ENCODE results near the gene PI16.

The PI16 gene

DNA sequence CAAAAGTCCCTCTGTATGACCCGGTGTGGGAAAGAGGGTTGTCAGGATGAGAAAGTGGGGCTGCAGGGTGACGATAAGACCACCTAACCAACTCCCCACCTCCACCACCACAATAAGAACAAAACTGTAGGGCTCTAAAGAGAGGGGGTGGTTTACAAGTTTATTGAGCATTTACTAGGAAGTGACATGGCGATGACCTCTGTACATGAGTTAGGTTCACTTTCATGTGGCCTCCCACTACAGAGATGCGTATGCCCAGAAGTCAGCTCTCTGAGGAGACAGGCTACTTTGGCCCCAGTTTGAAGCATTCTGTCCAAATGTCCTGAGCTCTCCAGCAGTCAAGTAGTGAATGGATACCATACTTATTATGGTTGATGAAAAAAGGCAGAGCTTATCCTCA lies 28.7 kb upstream of the PI16 start:
- no peak for DNase-seq
- in situ Hi-C loops (cut with HindIII; ENCODE audit: low pct_ligation_motif_present, low sequenced_read_pairs) = no loop called here
- Histone ChIP-seq H3K36me3 (replicated peaks) (peaks cover 2% of the 10 kb centered on the region), H3K27me3 (replicated peaks) (no peaks in the 10 kb centered on the region), H3K27ac (no peak overlapping the region), H3K4me3 (ENCODE audit: low read depth, low read length) (no peak overlapping the region)
- TF ChIP-seq, protein P1, sequence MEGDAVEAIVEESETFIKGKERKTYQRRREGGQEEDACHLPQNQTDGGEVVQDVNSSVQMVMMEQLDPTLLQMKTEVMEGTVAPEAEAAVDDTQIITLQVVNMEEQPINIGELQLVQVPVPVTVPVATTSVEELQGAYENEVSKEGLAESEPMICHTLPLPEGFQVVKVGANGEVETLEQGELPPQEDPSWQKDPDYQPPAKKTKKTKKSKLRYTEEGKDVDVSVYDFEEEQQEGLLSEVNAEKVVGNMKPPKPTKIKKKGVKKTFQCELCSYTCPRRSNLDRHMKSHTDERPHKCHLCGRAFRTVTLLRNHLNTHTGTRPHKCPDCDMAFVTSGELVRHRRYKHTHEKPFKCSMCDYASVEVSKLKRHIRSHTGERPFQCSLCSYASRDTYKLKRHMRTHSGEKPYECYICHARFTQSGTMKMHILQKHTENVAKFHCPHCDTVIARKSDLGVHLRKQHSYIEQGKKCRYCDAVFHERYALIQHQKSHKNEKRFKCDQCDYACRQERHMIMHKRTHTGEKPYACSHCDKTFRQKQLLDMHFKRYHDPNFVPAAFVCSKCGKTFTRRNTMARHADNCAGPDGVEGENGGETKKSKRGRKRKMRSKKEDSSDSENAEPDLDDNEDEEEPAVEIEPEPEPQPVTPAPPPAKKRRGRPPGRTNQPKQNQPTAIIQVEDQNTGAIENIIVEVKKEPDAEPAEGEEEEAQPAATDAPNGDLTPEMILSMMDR (IDR thresholded peaks at IDR 0.05; ENCODE audit: low read depth, low read length, missing control alignments) = no peak

DNA sequence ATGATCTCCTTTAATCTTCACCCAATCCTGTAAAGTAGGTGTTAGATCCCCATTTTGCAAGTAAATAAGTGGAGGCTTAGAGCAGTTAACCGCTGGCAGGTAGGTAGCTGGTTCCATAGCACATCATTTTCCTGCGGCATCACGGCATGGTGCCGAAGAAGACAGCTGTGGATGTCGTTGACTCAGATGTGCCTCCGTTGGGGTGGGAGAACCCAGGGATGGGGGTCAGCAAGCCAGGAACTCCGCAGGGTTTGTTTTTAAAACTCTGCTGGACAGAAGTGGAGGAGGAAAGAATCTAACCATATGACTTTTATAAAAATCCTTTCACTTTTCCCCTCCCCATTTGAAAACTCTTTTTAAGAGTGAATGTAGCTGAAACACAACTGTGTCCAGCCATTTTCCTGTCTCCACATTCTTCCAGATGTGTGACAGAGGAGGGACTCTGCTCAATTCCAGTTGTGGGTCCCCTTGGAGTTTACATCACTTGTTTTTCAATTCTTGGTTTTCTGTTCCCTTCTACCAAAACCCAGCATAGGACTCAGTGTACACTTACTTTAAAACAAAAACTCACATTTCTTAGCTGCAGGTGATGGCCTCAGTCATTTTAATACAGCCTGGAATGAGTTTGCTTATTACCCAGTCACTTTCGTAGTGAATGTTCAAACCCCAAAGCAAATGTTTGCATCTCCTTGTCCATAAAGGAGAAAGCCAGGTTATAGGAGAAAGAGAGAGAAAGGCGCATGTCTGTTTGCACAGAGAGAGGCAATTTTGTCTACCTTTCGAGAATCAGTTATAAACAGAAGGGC lies 27.6 kb upstream of the PI16 start:
- H3K4me3 ChIP-seq (ENCODE audit: low read depth, low read length) = no peak overlapping the region
- TF ChIP-seq, protein P1 (IDR thresholded peaks at IDR 0.05; ENCODE audit: low read depth, low read length, missing control alignments) = no peak
- in situ Hi-C loops (cut with HindIII; ENCODE audit: low pct_ligation_motif_present, low sequenced_read_pairs) = no loop called here
- peak overlapping the region; percentile 43 for H3K27ac ChIP-seq
- no peaks in the 10 kb centered on the region for H3K27me3 ChIP-seq (replicated peaks)
- H3K36me3 ChIP-seq (replicated peaks) = no peaks in the 10 kb centered on the region
- no peak for DNase-seq

DNA sequence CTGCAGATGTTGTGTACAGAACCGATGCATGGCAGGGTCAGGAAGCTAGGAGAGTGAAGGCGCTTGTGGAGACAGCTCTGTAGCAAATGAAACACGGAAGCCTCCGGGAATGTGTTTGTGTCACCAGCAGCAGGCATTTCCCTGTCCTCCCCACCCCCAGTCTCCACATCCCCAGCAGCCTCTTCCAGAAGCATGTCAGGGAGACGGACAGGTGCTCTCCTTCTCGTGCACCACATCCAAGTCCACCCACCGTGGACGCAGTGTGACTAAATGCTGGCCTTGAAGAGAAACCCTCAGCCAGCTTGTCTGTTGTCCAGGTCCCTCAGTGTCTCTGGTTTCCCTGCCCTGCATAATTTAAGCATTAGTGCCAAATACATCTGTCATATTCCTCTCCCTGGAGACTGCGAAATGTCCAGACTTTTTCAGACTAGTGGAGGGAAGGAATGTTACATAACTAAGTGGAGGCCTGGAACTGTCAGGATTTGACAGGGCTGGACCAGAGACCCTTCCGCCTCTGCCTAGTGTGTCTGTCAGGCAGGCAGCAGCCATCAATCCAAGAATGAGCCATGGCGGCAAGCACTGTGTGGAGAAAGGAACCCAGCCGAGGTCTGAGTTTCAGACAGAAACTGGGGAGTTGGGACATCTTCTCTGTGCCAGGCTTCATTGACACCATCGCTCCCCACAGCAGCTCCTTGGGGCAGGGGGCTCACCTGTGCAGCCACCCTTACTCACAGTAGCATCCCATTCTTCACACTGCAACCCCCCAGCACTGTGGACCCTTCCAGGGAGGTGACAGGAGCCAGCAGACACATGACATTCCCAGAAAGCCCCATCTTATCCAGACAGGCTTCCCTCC lies 26.6 kb upstream of the PI16 start:
- no peak overlapping the region for H3K4me3 ChIP-seq (ENCODE audit: low read depth, low read length)
- H3K27ac ChIP-seq = peak overlapping the region; percentile 43
- no peaks in the 10 kb centered on the region for H3K27me3 ChIP-seq (replicated peaks)
- in situ Hi-C loops (cut with HindIII; ENCODE audit: low pct_ligation_motif_present, low sequenced_read_pairs) = no loop called here
- TF ChIP-seq, protein P1 (IDR thresholded peaks at IDR 0.05; ENCODE audit: low read depth, low read length, missing control alignments) = no peak
- H3K36me3 ChIP-seq (replicated peaks) = no peaks in the 10 kb centered on the region
- no peak for DNase-seq

DNA sequence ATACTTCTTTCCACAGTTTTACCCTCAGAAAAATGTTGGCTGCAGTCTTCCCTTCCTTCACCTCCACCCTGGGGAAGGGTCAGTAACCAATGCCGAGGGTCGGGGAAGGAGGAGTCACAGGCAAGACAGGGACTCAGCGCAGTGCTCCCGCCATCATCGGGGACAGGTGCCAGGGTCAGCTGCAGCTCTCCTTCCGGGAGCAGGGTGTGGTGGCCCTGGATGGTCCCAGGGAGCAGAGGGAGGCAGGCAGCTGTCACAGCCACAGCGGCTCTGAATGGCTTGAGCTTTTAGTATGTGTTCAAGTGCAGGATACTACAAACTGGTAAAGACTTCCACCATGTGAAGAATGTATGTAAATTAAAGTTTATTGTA lies 26.0 kb upstream of the PI16 start:
- H3K27ac ChIP-seq = no peak overlapping the region
- H3K36me3 ChIP-seq (replicated peaks) = no peaks in the 10 kb centered on the region
- in situ Hi-C loops (cut with HindIII; ENCODE audit: low pct_ligation_motif_present, low sequenced_read_pairs) = no loop called here
- H3K4me3 ChIP-seq (ENCODE audit: low read depth, low read length) = no peak overlapping the region
- TF ChIP-seq, protein P1 (IDR thresholded peaks at IDR 0.05; ENCODE audit: low read depth, low read length, missing control alignments) = no peak
- H3K27me3 ChIP-seq (replicated peaks) = no peaks in the 10 kb centered on the region
- DNase-seq = no peak

DNA sequence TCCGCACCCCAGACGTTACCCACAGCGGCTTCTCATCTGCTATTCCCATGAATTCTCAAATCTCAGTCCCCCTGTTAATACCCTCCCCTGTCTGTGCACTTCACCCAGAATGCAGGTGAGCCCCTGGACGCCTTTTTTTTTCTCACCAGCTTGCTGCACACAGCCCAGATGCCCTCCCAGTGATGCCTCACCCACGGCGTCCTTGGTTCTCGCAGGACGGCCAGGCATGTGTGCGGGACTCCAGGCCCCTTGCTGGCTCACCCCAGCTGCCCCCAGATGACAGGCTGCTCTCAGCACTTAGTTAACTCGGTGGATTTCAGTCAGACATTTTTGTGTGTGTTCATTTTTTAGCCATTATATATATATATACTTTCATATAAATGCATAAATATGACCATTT lies 25.4 kb upstream of the PI16 start:
- no peaks in the 10 kb centered on the region for H3K36me3 ChIP-seq (replicated peaks)
- no peaks in the 10 kb centered on the region for H3K27me3 ChIP-seq (replicated peaks)
- TF ChIP-seq, protein P1 (IDR thresholded peaks at IDR 0.05; ENCODE audit: low read depth, low read length, missing control alignments) = no peak
- H3K27ac ChIP-seq = peak overlapping the region; percentile 1
- in situ Hi-C loops (cut with HindIII; ENCODE audit: low pct_ligation_motif_present, low sequenced_read_pairs) = no loop called here
- H3K4me3 ChIP-seq (ENCODE audit: low read depth, low read length) = no peak overlapping the region
- no peak for DNase-seq

Data from brain microvascular endothelial cell (primary cell).